Type B pancreatic cell (in vitro differentiated cells): ENCODE measurements around the gene FMN1. TPM values are rescaled to one million over a fixed set of nuclear protein-coding genes. Genes with fewer than 3 reads are reported as not detected.

ENCODE experiments used
- DNase-seq: peaks from one replicate; pipeline ENCODE4 v3.0.0; 2021; ENCODE audit warnings: mixed read lengths; ENCODE audit not compliant: unreplicated experiment; ENCODE audit errors: extremely low spot score
- H3K27ac Mint-ChIP-seq: 2 replicates; pipeline ENCODE4 v1.8.0; 2021; ENCODE audit warnings: mild to moderate bottlenecking, mixed read lengths
- H3K27me3 Mint-ChIP-seq: 2 replicates; pipeline ENCODE4 v1.8.0; 2021; ENCODE audit warnings: mixed read lengths
- H3K36me3 Mint-ChIP-seq: 2 replicates; pipeline ENCODE4 v1.8.0; 2021; ENCODE audit warnings: mixed read lengths
- H3K4me1 Mint-ChIP-seq: one replicate; pipeline ENCODE4 v1.8.0; 2021; ENCODE audit warnings: mixed read lengths; ENCODE audit not compliant: unreplicated experiment
- H3K4me3 Mint-ChIP-seq: 2 replicates; pipeline ENCODE4 v1.8.0; 2021; ENCODE audit warnings: mild to moderate bottlenecking, mixed read lengths
- H3K9me3 Mint-ChIP-seq: 2 replicates; pipeline ENCODE4 v1.8.0; 2021; ENCODE audit warnings: mixed read lengths
- total RNA-seq: library from RNA; stranded (reverse); gene quantifications from 2 replicates; pipeline ENCODE4 v1.2.1, GENCODE V29; 2021; ENCODE audit warnings: low replicate concordance
- TF ChIP-seq, protein P1 (sequence below): fragments of 200-600 bp; sonication (generic); conservative IDR thresholded peaks from 2 replicates; pipeline ENCODE4 v1.5.0; 2021; ENCODE audit warnings: antibody characterized with exemption, mild to moderate bottlenecking

Gene FMN1
- total RNA-seq, 1 donor from 2014 or later, result 22.1 TPM

- Mint-ChIP-seq H3K27me3 (no peaks in the 10 kb centered on the region), H3K27ac (no peak overlapping the region), H3K4me3 (no peak overlapping the region), H3K36me3 (peaks cover 5% of the 10 kb centered on the region), H3K9me3 (peaks cover 5% of the 10 kb centered on the region), H3K4me1 (no peaks in the 10 kb centered on the region)
- TF ChIP-seq, protein P1, sequence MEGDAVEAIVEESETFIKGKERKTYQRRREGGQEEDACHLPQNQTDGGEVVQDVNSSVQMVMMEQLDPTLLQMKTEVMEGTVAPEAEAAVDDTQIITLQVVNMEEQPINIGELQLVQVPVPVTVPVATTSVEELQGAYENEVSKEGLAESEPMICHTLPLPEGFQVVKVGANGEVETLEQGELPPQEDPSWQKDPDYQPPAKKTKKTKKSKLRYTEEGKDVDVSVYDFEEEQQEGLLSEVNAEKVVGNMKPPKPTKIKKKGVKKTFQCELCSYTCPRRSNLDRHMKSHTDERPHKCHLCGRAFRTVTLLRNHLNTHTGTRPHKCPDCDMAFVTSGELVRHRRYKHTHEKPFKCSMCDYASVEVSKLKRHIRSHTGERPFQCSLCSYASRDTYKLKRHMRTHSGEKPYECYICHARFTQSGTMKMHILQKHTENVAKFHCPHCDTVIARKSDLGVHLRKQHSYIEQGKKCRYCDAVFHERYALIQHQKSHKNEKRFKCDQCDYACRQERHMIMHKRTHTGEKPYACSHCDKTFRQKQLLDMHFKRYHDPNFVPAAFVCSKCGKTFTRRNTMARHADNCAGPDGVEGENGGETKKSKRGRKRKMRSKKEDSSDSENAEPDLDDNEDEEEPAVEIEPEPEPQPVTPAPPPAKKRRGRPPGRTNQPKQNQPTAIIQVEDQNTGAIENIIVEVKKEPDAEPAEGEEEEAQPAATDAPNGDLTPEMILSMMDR, result no peak
- DNase-seq, result no peak
Measured at GRCh38 chr15:33168444-33168843, 26.1 kb downstream of the FMN1 start.

DNA sequence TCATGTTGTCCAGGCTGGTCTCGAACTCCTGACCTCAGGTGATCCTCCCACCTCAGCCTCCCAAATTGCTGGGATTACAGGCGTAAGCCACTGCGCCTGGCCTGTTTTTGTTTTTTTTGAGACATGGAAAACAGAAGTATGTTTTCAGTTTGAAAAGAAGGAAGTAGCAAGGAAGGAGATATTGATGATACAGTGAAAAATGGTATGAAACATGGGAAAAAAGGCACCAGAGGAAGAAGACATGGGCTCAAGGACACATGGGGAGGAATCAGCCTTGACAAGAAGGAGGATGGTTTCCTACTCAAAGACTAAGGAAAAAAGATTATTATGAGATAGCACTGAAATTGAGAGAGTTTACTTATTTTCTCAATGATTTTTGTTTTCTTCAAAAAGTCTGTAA is 30.7 kb downstream of the FMN1 start:
- H3K4me1 Mint-ChIP-seq, result peaks cover 16% of the 10 kb centered on the region
- no peaks in the 10 kb centered on the region for H3K9me3 Mint-ChIP-seq
- no peak overlapping the region for H3K4me3 Mint-ChIP-seq
- TF ChIP-seq, protein P1, result no peak
- no peaks in the 10 kb centered on the region for H3K36me3 Mint-ChIP-seq
- H3K27me3 Mint-ChIP-seq, result no peaks in the 10 kb centered on the region
- no peak overlapping the region for H3K27ac Mint-ChIP-seq
- no peak for DNase-seq

GRCh38 chr15:33161209-33161608 is 33.3 kb downstream of the FMN1 start:
- H3K4me1 Mint-ChIP-seq, result peaks cover 16% of the 10 kb centered on the region
- no peaks in the 10 kb centered on the region for H3K27me3 Mint-ChIP-seq
- H3K27ac Mint-ChIP-seq, result peak overlapping the region; percentile 24
- no peaks in the 10 kb centered on the region for H3K36me3 Mint-ChIP-seq
- TF ChIP-seq, protein P1, result no peak
- H3K4me3 Mint-ChIP-seq, result no peak overlapping the region
- H3K9me3 Mint-ChIP-seq, result no peaks in the 10 kb centered on the region
- DNase-seq, result no peak

DNA sequence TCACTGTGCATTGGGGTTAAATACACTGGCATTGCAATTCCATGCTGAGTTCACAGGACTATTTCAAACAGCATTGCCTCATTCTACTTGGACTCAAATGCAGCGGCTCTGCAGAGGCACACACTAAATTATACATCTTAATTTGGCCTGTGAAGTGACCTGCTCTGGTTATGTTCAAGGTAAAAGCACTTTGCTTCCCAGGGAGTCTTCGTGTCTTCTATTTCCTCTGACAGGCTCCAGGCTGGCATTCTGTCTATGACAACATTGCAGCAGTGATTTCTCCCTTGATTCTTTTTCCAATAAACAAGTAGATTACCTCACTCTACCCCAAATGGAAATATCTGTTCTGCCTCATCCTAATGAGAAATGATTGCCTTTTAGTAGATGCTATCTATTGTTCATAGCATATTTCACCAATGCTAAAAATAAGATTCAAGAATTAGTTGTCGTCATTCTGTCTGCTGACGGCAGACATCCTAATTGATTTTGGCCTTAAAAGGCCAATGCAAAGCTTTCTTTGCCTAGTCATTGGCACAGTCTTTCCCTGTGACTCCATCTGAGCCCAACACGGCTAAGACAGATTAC is 33.8 kb downstream of the FMN1 start:
- peaks cover 20% of the 10 kb centered on the region for H3K4me1 Mint-ChIP-seq
- H3K4me3 Mint-ChIP-seq, result no peak overlapping the region
- H3K27ac Mint-ChIP-seq, result peak overlapping the region; percentile 24
- DNase-seq, result no peak
- TF ChIP-seq, protein P1, result no peak
- no peaks in the 10 kb centered on the region for H3K9me3 Mint-ChIP-seq
- H3K27me3 Mint-ChIP-seq, result no peaks in the 10 kb centered on the region
- H3K36me3 Mint-ChIP-seq, result no peaks in the 10 kb centered on the region

DNA sequence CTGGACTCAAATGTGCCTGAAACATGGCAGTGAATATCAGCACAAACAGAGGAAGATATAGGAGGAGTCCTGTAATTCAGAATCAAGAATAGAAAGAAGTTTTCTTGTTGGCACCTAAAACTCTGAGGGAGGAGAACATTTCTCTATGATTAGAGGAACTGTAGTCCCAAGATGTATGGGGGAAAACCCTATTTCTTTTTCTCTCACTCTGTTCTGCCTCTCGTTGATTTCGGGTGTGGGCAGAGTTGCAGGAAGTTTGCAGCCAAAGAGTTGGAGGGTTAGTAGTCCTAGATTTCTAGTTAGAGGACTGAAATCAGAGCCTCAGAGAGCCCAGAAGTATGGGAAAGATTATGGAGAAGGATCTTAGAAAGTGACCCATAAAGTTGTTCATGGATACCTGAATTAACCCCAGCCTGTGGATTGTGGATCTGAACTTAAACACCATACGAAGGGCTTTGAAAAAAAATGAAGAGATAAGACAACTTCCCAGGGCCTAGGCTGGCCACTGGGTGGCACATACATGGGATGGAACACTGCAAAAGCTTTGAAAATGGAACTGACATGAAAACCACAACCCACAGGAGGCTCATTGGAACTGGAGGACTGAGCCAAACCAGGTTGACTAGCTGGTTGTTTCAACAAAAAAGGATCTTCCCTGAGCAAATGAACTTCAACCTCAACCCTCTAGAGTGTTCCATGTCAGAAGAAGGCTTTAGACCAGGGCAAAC is 34.6 kb downstream of the FMN1 start:
- DNase-seq, result no peak
- TF ChIP-seq, protein P1, result no peak
- H3K4me1 Mint-ChIP-seq, result peaks cover 27% of the 10 kb centered on the region
- H3K9me3 Mint-ChIP-seq, result no peaks in the 10 kb centered on the region
- no peak overlapping the region for H3K27ac Mint-ChIP-seq
- H3K27me3 Mint-ChIP-seq, result no peaks in the 10 kb centered on the region
- no peak overlapping the region for H3K4me3 Mint-ChIP-seq
- H3K36me3 Mint-ChIP-seq, result no peaks in the 10 kb centered on the region
